Muscle of leg (tissue), 11 donors: ENCODE results near the gene COX4I1. TPM values are rescaled to one million over a fixed set of nuclear protein-coding genes. Genes with fewer than 3 reads are reported as not detected.

ENCODE experiments used
- DNase-seq: peaks from one replicate; pipeline ENCODE4 v3.0.0; 2013
- H3K27ac ChIP-seq: one replicate; pipeline ENCODE4 v1.5.1; 2013; ENCODE audit warnings: mild to moderate bottlenecking, low read length, control low read depth
- H3K27me3 ChIP-seq: one replicate; pipeline ENCODE4 v1.6.1; 2013; ENCODE audit warnings: low read length; ENCODE audit not compliant: control insufficient read depth, insufficient read depth
- H3K36me3 ChIP-seq: one replicate; pipeline ENCODE4 v1.6.1; 2013; ENCODE audit warnings: low read length; ENCODE audit not compliant: control insufficient read depth, insufficient read depth
- H3K4me1 ChIP-seq: one replicate; pipeline ENCODE4 v1.6.1; 2013; ENCODE audit warnings: low read length; ENCODE audit not compliant: control insufficient read depth, insufficient read depth
- H3K4me3 ChIP-seq: one replicate; pipeline ENCODE4 v1.5.1; 2013; ENCODE audit warnings: low read length, control low read depth
- H3K9me3 ChIP-seq: replicated peaks from 2 replicates; pipeline ENCODE4 v1.6.1; 2013; ENCODE audit warnings: low read depth, low read length; ENCODE audit not compliant: control insufficient read depth
- WGBS: methylation state at CpG from one replicate; pipeline ENCODE4 v1.1.5; 2013; ENCODE audit warnings: missing lambda C conversion rate; ENCODE audit not compliant: insufficient coverage; 5-methylcytosine and 5-hydroxymethylcytosine counted together
- polyA plus RNA-seq, 8 donors: library from polyadenylated mRNA; unstranded; fragments of 120-200 nt; gene quantifications; one replicate each; pipeline versions ENCODE4 v1.2.1 to v1.2.3, GENCODE V29; 2013; ENCODE audit warnings: inconsistent platforms in 1 of 8, low replicate concordance in 1 of 8; ENCODE audit not compliant: insufficient read length in 8 of 8, insufficient read depth in 1 of 8
- total RNA-seq: library from RNA; stranded (reverse); fragments of 120-200 nt; gene quantifications from one replicate; pipeline ENCODE4 v1.2.4, GENCODE V29; 2013

COX4I1 gene
- total and polyA plus RNA-seq, 9 donors = 440 to 555 (median 479) TPM

GRCh38 chr16:85819245-85819644 lies 19.8 kb downstream of the COX4I1 start:
- Histone ChIP-seq H3K4me1 (peaks cover 4% of the 10 kb centered on the region), H3K4me3 (no peak overlapping the region), H3K9me3 (no peaks in the 10 kb centered on the region), H3K27ac (no peak overlapping the region), H3K27me3 (peaks cover 40% of the 10 kb centered on the region), H3K36me3 (no peaks in the 10 kb centered on the region)
- peak; percentile 65 for DNase-seq
- WGBS = under 1% methylated on average over 10 of the region's 10 CpGs

GRCh38 chr16:85819771-85820170 lies 20.3 kb downstream of the COX4I1 start:
- peaks cover 4% of the 10 kb centered on the region for H3K4me1 ChIP-seq
- peak; percentile 34 for DNase-seq
- WGBS = 42% methylated on average over 6 of the region's 6 CpGs

GRCh38 chr16:85820604-85821372 lies 21.3 kb downstream of the COX4I1 start:
- no peak overlapping the region for H3K27ac ChIP-seq
- no peaks in the 10 kb centered on the region for H3K9me3 ChIP-seq
- peaks cover 4% of the 10 kb centered on the region for H3K4me1 ChIP-seq
- WGBS = 57% methylated on average over 18 of the region's 22 CpGs
- peaks cover 34% of the 10 kb centered on the region for H3K27me3 ChIP-seq
- H3K36me3 ChIP-seq = no peaks in the 10 kb centered on the region
- H3K4me3 ChIP-seq = no peak overlapping the region
- no peak for DNase-seq

More at GRCh38 chr16:85819771-85820170, 20.3 kb downstream of the COX4I1 start:
- Histone ChIP-seq H3K36me3 (no peaks in the 10 kb centered on the region), H3K9me3 (no peaks in the 10 kb centered on the region), H3K4me3 (no peak overlapping the region), H3K27ac (no peak overlapping the region), H3K27me3 (peaks cover 34% of the 10 kb centered on the region)

DNA sequence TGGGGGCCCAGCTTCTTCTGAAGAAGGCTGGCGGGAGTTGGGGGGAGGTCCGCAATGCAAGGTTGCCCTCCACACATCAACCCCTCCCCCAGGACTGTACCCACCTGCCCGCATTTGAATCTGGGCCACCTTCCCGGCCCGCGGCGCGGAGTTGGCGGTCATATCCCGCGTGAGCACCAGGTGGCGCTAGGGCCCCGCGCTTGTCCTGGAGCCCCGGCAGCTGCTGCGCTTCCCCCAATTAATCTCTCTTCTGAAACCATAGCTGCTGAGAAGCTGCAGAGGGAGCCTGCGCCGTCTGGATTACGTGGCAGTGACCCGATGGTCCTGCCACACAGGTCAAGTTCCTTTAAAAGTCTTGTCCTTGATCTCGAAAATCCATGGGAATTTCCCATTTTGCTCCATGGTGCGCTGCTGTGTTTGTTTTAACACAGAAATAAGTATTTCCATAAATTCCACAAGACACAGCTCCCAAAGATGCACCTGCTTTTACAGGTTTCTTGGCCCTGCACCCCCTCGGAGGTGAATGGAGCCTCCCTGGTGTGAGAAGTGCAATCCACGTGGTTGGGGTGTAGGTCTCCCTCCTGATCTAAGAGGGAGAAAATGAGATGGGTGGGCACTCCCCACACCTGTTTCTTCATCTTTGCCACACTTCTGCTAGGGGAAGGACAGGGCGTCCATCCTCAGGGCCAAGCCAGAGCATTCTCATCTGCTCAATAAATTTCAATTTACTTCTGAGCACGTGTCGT lies 22.1 kb downstream of the COX4I1 start:
- Histone ChIP-seq H3K27ac (no peak overlapping the region), H3K9me3 (no peaks in the 10 kb centered on the region), H3K4me3 (no peak overlapping the region), H3K36me3 (no peaks in the 10 kb centered on the region), H3K4me1 (peaks cover 4% of the 10 kb centered on the region), H3K27me3 (peaks cover 38% of the 10 kb centered on the region)
- WGBS = 10% methylated on average over 23 of the region's 27 CpGs
- peak; percentile 89 for DNase-seq

DNA sequence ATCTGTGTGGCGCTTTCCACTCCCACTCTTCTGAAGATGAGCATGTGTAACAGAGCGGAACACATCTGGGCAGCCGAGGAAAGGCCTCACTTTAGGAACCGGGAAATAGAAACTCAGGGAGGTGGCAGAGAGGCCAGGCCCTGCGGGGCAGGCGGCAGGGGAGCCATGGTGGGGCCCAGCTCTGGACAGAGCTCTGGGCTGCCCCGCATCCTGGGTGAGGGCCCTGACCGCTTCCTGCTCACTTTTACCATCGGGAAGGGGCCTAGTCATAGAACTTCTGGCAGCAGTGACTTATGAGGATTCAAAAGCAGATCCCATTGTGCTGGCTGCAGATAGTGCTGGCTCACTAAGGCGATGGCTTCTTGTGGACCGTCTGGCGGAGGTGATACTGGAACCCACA lies 22.6 kb downstream of the COX4I1 start:
- peaks cover 4% of the 10 kb centered on the region for H3K4me1 ChIP-seq
- no peak overlapping the region for H3K4me3 ChIP-seq
- no peaks in the 10 kb centered on the region for H3K36me3 ChIP-seq
- H3K9me3 ChIP-seq = no peaks in the 10 kb centered on the region
- no peak overlapping the region for H3K27ac ChIP-seq
- 84% methylated on average over 12 of the region's 12 CpGs for WGBS
- peak; percentile 13 for DNase-seq
- H3K27me3 ChIP-seq = peaks cover 38% of the 10 kb centered on the region

DNA sequence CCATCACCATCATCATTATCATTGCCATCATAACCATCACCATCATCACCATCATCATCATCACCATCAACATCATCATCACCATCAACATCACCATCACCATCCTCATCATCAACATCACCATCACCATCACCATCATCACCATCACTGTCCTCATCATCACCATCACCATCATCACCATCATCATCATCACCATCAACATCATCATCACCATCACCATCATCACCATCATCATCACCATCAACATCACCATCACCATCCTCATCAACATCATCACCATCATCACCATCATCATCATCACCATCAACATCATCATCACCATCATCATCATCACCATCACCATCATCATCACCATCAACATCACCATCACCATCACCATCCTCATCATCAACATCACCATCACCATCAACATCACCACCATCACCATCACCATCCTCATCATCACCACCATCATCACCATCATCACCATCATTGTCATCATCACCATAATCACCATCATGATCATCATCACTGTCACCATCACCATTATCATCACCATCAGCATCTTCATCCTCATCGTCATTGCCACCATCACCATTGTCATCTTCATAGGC lies 23.9 kb downstream of the COX4I1 start:
- 100% methylated on average over 1 of the region's 1 CpG for WGBS

DNA sequence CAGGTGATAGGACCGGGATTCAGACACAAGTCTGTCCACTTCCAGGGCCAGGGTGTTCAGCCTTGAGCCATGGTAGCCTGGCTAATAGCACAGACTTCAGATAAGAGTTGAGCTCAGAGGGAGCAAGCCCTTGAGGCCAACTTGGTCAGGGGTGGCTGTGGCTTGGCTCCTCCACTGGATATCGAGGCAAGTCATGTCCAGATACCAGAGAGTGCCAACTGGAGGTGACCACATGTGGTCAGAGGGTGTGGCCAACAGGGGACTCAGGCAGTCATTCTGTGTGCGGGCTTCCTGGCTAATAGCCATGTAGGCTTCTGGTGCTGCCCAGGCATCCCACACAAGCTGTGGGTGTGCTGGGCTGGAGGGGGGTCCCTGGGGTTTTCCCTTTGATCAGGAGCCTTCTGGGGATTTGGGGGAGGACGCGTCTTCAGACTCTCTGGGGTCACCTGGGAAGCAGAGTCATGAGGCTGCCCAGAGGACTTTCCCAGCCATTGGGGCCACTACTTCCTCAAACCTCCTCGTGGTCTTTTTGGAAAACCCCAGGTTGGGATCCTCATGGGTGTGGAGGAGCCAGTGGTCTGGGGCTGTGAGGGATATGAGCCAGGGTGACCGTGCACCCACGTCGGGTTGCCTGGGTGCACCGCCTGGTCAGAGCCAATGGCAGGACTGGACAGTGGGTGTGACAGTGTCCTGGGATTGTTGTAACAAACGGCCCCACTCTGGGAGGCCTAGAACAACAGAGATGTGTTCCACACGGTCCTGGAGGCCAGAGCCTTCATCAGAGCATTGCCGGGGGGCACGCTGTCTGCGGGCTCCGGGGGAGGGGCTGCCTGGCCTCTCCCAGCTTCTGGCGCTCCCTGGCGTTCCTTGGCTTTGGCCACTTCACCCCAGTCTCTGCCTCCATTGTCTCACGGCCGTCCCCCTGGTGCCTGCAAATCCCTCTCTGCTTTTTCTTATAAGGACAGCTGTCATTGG lies 25.0 kb downstream of the COX4I1 start:
- Histone ChIP-seq H3K4me1 (peaks cover 4% of the 10 kb centered on the region), H3K27ac (no peak overlapping the region), H3K9me3 (no peaks in the 10 kb centered on the region), H3K36me3 (no peaks in the 10 kb centered on the region), H3K27me3 (peaks cover 35% of the 10 kb centered on the region), H3K4me3 (no peak overlapping the region)
- WGBS = 83% methylated on average over 18 of the region's 20 CpGs
- peak; percentile 9 for DNase-seq

More for the DNA sequence above, 23.9 kb downstream of the COX4I1 start:
- Histone ChIP-seq H3K27me3 (peaks cover 35% of the 10 kb centered on the region), H3K4me1 (peaks cover 4% of the 10 kb centered on the region), H3K36me3 (no peaks in the 10 kb centered on the region), H3K4me3 (no peak overlapping the region), H3K9me3 (no peaks in the 10 kb centered on the region), H3K27ac (no peak overlapping the region)
- no peak for DNase-seq

DNA sequence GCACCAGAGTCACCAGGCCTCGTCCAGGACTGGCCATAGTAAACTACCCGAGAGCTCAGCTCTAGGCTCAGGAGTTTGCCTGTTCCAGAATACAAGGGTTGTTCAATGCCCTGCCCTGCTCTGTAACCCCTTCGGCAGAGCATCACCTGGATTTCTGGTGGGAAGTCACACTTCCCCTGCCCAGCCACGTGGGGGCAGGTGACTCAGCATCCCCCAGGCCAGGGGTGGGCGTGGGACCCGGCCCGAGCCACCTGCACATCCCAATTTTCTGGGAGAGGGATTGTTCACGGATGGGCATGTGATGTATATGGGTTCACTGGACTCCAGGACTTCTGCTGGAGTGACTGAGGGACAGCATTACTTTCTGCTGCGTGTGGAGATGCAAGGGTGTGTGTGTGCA lies 25.8 kb downstream of the COX4I1 start:
- Histone ChIP-seq H3K27me3 (peaks cover 31% of the 10 kb centered on the region), H3K9me3 (no peaks in the 10 kb centered on the region), H3K4me3 (no peak overlapping the region), H3K4me1 (peaks cover 4% of the 10 kb centered on the region), H3K27ac (no peak overlapping the region), H3K36me3 (no peaks in the 10 kb centered on the region)
- 48% methylated on average over 4 of the region's 9 CpGs for WGBS
- DNase-seq = no peak

GRCh38 chr16:85826686-85827247 lies 27.3 kb downstream of the COX4I1 start:
- H3K9me3 ChIP-seq = no peaks in the 10 kb centered on the region
- no peak overlapping the region for H3K27ac ChIP-seq
- WGBS = 89% methylated on average over 15 of the region's 16 CpGs
- no peak for DNase-seq
- H3K36me3 ChIP-seq = no peaks in the 10 kb centered on the region
- H3K4me1 ChIP-seq = peaks cover under 1% of the 10 kb centered on the region
- H3K4me3 ChIP-seq = no peak overlapping the region
- H3K27me3 ChIP-seq = peaks cover 23% of the 10 kb centered on the region
